ENCODE data around the gene PLBD2. TPM values are rescaled to one million over a fixed set of nuclear protein-coding genes. Genes with fewer than 3 reads are reported as not detected.

Gene PLBD2
- total and polyA plus RNA-seq, 9 of the 15 experiments (the other 6 are each of a cell fraction or from before 2014, with no cell fraction given): 2.4 to 37.4 (median 6.0) TPM

- TF ChIP-seq KDM2B (CRISPR knock-in tag; IDR thresholded peaks at IDR 0.05): no peak
- TF ChIP-seq NRF1 (conservative IDR thresholded peaks at IDR 0.05 in 1 of 2, IDR thresholded peaks at IDR 0.05 in 1 of 2): peak; percentile 66 to 67
- TF ChIP-seq KAT2B (IDR thresholded peaks at IDR 0.05; ENCODE audit: low read depth, low read length): no peak
- TF ChIP-seq MED1 (CRISPR knock-in tag; IDR thresholded peaks at IDR 0.05; ENCODE audit: borderline replicate concordance): no peak
- TF ChIP-seq ZNF76 (CRISPR knock-in tag; IDR thresholded peaks at IDR 0.05; ENCODE audit: borderline replicate concordance): no peak
- TF ChIP-seq RBFOX2 (IDR thresholded peaks at IDR 0.05; ENCODE audit: low read depth, low read length): peak; percentile 93
- peak; percentile 77 for TF ChIP-seq TAF1 (IDR thresholded peaks at IDR 0.05; ENCODE audit: control insufficient read depth, extremely low read depth, insufficient read depth, low read length, severe bottlenecking)
- no peak for TF ChIP-seq RBM14 (IDR thresholded peaks at IDR 0.05; ENCODE audit: borderline replicate concordance, insufficient read depth, low read depth, low read length)
- no peak for TF ChIP-seq ZC3H8 (IDR thresholded peaks at IDR 0.05)
- TF ChIP-seq NR3C1 (CRISPR knock-in tag; IDR thresholded peaks at IDR 0.05): no peak
- no peak for TF ChIP-seq ZNF124 (CRISPR knock-in tag; IDR thresholded peaks at IDR 0.05)
- no peak for TF ChIP-seq THRAP3 (IDR thresholded peaks at IDR 0.05; ENCODE audit: borderline replicate concordance)
- no peak for TF ChIP-seq FOXK2 (conservative IDR thresholded peaks at IDR 0.05 in 1 of 2, IDR thresholded peaks at IDR 0.05 in 1 of 2; ENCODE audit: low read depth in 2 of 2)
- TF ChIP-seq CCNT2 (IDR thresholded peaks at IDR 0.05; ENCODE audit: borderline replicate concordance, extremely low read depth, insufficient read length, low read depth, low read length): peak; percentile 90
- TF ChIP-seq FOXP1 (CRISPR knock-in tag; IDR thresholded peaks at IDR 0.05): 0 out of 2 replicates have a peak, but pooled peaks have one; percentile 72
- TF ChIP-seq GMEB1 (CRISPR knock-in tag; IDR thresholded peaks at IDR 0.05): no peak
- peak in 1 of 2 experiments; percentile 52; a peak in 2 of 4 replicates for TF ChIP-seq MNT (conservative IDR thresholded peaks at IDR 0.05)
- no peak for TF ChIP-seq HIVEP1 (CRISPR knock-in tag; IDR thresholded peaks at IDR 0.05)
- no peak; the same call in 1 of the 2 replicates for TF ChIP-seq CREM (IDR thresholded peaks at IDR 0.05; ENCODE audit: low read depth)
- TF ChIP-seq CEBPG (CRISPR knock-in tag; IDR thresholded peaks at IDR 0.05): peak; percentile 33; the same call in 1 of the 2 replicates
- no peak for TF ChIP-seq CEBPG (tag; conservative IDR thresholded peaks at IDR 0.05 in 1 of 2, IDR thresholded peaks at IDR 0.05 in 1 of 2)
- TF ChIP-seq GABPA (tag; conservative IDR thresholded peaks at IDR 0.05; ENCODE audit: low read depth): peak; percentile 37
- TF ChIP-seq MEF2A (IDR thresholded peaks at IDR 0.05; ENCODE audit: control insufficient read depth, low read depth, low read length): no peak
- TF ChIP-seq GABPB1 (CRISPR knock-in tag; IDR thresholded peaks at IDR 0.05): peak; percentile 55; the same call in 1 of the 2 replicates
Measured at GRCh38 chr12:113334786-113335539, 23.4 kb upstream of the PLBD2 start, which contains the start of gene SLC8B1 (continued).

All from K562 (cell line).